Activated CD8-positive, alpha-beta memory T cell treated with anti-CD3 and anti-CD28 coated beads, Interleukin-2, amount 50 U/mL, for 24 hours (primary cell): ENCODE data around the gene VCAN.
A peak's percentile ranks its signal among the peaks of the same experiment; 100 is the strongest.
"Not testable (repeated sequence)": the region's sequence is repeated elsewhere in the genome, so short reads cannot be mapped to it uniquely, and the experiment has no call there.

Experiments
- DNase-seq: peaks from one replicate; pipeline ENCODE4 v3.0.0-alpha.2; 2020; ENCODE audit errors: extremely low read depth

VCAN gene

DNA sequence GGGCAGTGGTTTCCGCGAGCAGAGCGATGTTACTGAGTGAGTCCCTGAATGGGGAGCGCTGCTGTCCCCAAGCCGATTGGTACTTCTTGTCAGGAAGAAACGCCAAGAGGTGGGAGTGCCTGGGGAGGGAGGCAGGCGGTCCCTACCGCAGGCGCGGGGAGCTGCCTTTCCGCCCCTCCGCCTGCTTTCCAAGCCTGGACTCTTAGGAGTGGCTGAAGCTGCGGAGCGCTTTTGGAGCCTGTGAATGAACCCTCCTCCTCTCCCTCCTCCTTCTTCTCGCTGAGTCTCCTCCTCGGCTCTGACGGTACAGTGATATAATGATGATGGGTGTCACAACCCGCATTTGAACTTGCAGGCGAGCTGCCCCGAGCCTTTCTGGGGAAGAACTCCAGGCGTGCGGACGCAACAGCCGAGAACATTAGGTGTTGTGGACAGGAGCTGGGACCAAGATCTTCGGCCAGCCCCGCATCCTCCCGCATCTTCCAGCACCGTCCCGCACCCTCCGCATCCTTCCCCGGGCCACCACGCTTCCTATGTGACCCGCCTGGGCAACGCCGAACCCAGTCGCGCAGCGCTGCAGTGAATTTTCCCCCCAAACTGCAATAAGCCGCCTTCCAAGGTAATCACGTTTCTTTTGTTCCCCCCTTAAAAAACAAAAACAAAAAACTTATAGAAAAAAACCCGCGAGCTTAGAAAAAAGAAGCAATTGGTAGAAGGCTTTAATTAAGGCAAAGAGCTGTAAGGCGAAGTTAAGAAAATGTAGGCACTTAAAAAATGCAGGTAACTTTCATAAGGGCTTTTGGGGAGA lies at the start of gene VCAN:
VCAN (plus strand) TSS at position 340 of the 808 bp plus-strand sequence. CDS start 11,775 bp downstream, outside the sequence.
- no peak for DNase-seq

GRCh38 chr5:83422284-83422683 lies 49.3 kb upstream of the VCAN start:
- no peak for DNase-seq

GRCh38 chr5:83426855-83427254 lies 44.7 kb upstream of the VCAN start:
- no peak for DNase-seq

DNA sequence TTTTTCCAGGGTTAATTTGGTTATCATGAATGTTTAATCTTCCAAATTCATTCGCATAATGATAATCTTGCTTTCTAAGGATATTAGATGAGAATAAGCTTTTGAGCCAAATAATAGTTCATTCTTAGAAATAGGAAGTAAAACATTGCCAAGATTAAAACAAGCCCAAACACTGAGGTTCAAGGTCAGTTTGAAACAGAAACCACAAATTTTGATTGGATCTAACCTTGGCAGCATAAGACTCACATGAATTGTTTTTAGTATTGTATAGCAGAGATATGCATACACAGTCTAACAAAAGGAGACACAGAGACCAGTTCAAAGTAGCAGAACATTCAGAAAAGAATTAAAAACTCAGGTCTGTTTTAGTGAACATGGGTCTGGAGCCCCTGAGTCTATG lies 43.4 kb upstream of the VCAN start:
- no peak for DNase-seq

GRCh38 chr5:83428890-83429289 lies 42.7 kb upstream of the VCAN start:
- DNase-seq = no peak

DNA sequence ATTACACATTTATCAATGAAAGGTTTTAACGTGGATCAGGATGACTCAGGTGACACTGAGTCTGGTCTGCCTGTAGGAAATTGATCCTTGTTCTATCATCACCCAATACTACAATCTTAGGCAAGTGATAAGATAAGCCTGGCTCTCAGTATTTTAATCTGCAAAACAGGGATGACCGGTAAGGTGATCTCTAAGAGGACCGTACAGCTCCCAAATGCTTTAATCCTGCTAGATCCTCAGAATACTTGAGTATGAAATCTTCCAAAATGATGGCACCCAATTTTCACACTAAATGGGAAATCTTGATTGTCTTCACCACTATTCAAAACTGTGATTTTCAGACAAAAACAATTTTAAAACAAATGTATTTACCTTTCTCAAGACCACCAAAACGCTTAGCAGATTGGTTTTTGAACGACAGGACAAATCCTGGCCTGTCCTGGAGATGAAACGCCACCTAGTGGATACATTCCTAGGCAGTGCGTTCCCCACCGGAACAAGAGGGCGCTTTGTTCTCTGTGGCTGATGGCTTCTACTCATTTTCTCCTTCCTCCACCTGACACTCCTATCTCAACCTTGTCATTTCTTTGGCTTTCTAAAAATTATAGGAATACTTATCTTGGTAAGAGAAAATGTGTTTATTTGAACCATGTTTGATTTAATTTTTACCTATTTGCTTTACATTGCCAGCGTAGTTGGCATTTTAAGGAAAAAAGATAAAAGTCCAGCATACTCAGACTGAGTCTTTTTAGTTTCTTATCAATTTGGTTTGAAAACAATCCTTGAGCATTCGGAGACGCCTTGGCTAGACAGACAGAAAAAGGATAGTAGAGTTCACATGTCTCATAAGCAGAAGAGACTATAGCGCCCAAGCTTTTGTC lies 41.2 kb upstream of the VCAN start:
- peak; percentile 20 for DNase-seq

DNA sequence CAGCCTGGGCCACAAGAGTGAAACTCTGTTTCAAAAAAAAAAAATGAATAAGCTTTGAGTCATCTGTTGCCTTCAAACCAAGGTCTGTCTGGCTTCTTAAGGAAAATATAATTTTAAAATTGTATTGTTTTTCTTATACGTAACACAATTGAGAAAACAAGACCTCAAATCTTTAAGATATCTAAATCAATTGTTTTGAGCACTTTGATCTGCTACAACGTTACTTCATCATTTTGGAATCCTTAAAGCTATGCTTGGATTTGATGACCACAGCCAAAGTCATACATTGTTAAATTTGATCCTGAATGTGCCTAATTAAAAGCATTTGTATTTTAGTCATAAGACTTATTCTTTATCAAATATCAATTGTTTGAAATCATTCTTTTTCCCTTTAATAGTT lies 37.7 kb upstream of the VCAN start:
- no peak for DNase-seq

- DNase-seq = no peak
These were observed 36.6 kb upstream of the VCAN start for GRCh38 chr5:83434946-83435345.

DNA sequence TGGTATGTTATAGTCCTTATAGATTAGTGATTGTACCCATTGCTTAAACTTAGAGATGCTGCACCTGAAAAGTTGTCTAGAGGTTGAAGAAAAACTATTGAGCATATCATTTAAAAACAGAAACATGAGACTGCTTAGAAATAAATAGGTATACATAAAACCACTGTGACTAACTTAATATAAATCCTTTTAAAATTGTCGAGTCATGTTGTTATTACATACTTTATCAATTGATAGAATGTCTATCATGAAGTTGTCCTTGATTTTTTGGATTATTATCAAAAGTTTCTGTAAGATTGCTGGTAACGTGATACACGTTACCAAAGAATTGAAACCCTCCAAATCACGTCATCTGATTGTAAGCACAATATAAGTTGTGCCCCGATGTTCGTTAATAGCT lies 35.3 kb upstream of the VCAN start:
- DNase-seq = no peak

DNA sequence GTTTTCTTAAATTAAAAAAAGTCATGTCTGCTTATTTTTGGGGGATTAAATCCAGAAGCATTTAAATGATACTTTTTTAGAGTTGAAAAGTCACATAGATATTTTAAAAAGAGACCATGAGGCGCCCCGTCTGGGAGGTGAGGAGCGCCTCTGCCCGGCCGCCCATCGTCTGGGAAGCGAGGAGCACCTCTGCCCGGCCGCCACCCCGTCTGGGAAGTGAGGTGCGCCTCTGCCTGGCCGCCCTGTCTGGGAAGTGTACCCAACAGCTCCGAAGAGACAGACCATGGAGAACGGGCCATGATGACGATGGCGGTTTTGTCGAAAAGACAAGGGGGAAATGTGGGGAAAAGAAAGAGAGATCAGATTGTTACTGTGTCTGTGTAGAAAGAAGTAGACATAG lies 33.8 kb upstream of the VCAN start:
- DNase-seq = not testable (repeated sequence)

GRCh38 chr5:83440826-83441225 lies 30.7 kb upstream of the VCAN start:
- no peak for DNase-seq

DNA sequence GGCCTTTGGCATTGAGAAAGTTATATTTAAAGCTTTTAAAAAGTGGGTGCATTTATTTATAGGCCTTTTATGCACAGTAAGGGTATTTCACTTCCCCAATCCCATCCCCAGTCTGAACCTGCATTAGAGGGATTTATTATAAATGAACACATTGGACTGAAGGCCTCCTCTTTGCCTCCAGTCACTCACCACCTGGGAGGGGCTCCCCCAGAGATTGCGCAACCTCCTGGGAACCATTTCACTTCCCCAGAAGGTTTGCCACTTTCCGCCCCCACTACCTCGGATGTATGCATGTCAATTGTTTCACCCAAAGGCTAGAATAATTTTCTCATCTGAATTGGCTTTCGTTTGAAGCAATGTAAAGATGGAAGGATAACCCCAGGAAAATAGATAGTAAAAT lies 29.8 kb upstream of the VCAN start:
- no peak for DNase-seq

DNA sequence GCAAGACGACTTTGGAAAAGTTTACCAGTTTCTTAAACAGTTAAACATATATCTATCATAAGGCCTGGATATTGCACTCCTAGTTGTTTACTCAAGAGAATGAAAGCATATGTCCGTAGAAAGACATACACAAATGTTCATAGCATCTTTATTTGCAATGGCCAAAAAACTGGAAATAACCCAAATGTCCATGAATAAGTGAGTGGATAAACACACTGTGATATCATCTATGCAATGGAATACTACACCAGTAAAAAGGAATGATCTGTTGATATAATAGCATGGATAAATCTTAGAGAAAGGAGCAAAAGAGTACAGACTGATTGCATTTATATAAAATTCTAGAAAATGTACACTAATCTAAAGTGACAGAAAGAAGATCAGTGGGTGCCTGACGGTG lies 28.0 kb upstream of the VCAN start:
- DNase-seq = no peak

DNA sequence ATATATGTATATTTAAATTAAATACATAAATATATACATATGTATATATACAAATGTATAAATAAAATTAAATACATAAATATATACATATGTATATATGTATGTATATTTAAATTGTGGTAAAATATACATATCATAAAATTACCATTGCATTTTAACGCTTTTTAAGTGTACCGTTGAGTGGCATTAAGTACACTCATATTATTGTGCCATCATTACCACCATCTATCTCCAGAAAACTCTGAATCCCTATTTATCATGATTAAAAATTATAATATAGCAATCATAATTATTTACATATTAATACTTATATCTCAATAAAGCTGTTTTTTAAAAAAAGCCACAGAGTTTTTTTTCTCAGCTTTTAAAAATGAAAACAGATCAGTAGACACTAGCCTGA lies 27.1 kb upstream of the VCAN start:
- DNase-seq = no peak

GRCh38 chr5:83446253-83446947 lies 25.1 kb upstream of the VCAN start:
- no peak for DNase-seq

DNA sequence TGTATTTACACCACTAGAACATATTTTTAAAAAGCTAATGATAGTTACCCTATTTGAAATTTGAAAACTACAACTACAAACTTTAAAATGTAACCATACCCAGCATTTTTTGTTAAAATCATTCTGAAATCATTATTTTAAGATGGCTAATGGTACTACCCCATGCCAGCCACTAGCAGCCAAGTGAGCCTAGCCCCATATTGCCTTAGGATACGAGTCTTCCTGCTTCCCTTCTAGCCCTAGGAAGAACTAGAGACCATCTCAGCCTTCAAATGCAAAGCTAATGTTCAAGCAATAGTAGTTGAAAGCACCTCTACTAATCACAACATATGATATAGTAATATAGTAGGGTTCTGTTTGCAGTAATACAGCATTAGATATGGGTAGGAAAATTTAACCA lies 24.0 kb upstream of the VCAN start:
- no peak for DNase-seq

DNA sequence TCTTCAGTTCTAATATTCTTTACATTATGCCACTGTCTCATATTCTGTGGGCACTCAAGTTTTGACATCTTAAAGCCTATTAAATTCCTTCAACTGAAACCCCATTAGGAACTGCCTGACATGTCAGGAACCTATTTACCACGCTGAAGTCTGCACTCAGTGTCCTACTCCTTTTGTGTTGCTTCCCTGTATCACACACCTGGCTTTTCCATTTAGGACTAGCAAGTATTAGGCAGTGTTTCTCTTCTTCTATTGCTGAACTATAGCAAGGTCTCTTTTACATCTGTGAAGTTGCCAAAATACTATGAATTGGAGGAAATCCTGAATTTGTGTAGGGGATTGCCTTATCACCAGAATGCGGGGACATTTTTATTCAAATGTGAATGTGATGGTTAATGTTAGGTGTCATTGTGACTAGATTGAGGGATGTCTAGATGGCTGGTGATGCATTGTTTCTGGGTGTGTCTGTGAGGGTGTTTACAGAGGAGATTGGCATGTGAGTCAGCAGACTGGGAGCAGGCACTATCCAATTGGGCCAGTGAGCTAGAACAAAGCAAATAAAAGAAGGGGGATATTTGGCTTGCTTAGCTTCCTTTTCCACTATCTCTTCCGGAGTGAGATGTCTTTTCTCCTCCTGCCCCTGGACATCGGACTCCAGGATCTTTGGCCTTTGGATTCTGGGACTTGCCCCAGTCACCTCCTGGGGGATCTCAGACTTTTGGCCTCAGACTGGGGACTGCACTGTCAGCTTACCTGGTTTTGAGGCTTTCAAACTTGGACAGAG lies 21.2 kb upstream of the VCAN start:
- no peak for DNase-seq

GRCh38 chr5:83450967-83451248 lies 20.6 kb upstream of the VCAN start:
- no peak for DNase-seq

- DNase-seq = no peak
These were observed 19.6 kb upstream of the VCAN start for GRCh38 chr5:83451955-83452354.

DNA sequence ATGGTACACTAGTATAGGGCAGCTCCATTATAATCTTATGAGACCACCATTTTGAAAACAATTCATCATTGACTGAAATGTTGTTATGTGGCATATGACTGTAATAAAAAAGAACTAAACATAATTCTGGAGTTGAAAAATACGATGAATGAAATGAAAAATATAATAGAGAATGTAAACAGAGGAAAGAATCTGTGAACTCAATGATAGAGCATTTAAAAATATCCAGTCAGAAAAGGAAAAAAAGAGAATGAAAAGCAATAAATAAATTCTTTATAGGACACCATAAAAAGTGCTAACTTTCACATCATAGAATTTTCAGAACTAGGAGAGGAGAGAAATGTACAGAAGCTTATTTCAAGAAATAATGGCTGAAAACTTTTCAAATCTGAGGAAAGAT lies 17.6 kb upstream of the VCAN start:
- no peak for DNase-seq

- no peak for DNase-seq
These were observed 7.3 kb upstream of the VCAN start for GRCh38 chr5:83464261-83464660.
